HUES6 (cell line): ENCODE data around the gene TGFB2.

ENCODE experiments used
- H3K27ac ChIP-seq: 2 replicates; pipeline ENCODE4 v1.7.0; 2013; ENCODE audit warnings: low read depth, mild to moderate bottlenecking, low read length, inconsistent platforms
- H3K27me3 ChIP-seq: 2 replicates; pipeline ENCODE4 v1.6.1; 2013; ENCODE audit warnings: low read length; ENCODE audit not compliant: control insufficient read depth, insufficient read depth
- H3K36me3 ChIP-seq: 2 replicates; pipeline ENCODE4 v1.6.1; 2013; ENCODE audit warnings: low read length; ENCODE audit not compliant: control insufficient read depth, insufficient read depth
- H3K4me1 ChIP-seq: 2 replicates; pipeline ENCODE4 v1.6.1; 2013; ENCODE audit warnings: low read length; ENCODE audit not compliant: control insufficient read depth, insufficient read depth
- H3K4me3 ChIP-seq: 2 replicates; pipeline ENCODE4 v1.5.1; 2013; ENCODE audit warnings: low read depth, low read length
- H3K9ac ChIP-seq: one replicate; pipeline ENCODE4 v1.6.1; 2013; ENCODE audit warnings: mild to moderate bottlenecking, low read length
- H3K9me3 ChIP-seq: 2 replicates; pipeline ENCODE4 v1.6.1; 2013; ENCODE audit warnings: low read depth, low read length; ENCODE audit not compliant: control insufficient read depth, insufficient read depth

TGFB2 gene

DNA sequence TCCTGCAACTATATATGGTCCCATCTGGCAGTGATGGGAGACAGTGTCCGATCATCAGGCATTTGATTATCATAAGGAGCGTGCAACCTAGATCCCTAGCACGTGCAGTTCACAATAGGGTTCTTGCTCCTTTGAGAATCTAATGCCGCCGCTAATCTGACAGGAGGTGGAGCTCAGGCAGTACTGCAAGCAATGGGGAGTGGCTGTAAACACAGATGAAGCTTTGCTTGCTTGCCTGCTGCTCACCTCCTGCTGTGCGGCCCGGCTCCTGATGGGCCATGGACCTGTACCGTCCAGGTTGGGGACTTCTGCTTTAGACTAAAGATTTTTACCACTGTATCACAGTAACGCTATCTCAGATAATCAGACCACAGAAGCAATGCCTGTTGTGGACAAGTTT is 63.8 kb downstream of the TGFB2 start:
- Histone ChIP-seq H3K27me3 (no peaks in the 10 kb centered on the region; the same call in 1 of the 2 replicates), H3K36me3 (no peaks in the 10 kb centered on the region), H3K4me1 (peaks cover 9% of the 10 kb centered on the region; the same call in 1 of the 2 replicates), H3K27ac (no peak overlapping the region), H3K9me3 (no peaks in the 10 kb centered on the region), H3K4me3 (no peak overlapping the region), H3K9ac (no peak overlapping the region)

- Histone ChIP-seq H3K9me3 (no peaks in the 10 kb centered on the region), H3K9ac (no peak overlapping the region), H3K27ac (no peak overlapping the region), H3K27me3 (no peaks in the 10 kb centered on the region; the same call in 1 of the 2 replicates), H3K4me3 (no peak overlapping the region), H3K36me3 (no peaks in the 10 kb centered on the region), H3K4me1 (peaks cover 9% of the 10 kb centered on the region; the same call in 1 of the 2 replicates)
These were observed 64.9 kb downstream of the TGFB2 start for GRCh38 chr1:218409946-218410510.

DNA sequence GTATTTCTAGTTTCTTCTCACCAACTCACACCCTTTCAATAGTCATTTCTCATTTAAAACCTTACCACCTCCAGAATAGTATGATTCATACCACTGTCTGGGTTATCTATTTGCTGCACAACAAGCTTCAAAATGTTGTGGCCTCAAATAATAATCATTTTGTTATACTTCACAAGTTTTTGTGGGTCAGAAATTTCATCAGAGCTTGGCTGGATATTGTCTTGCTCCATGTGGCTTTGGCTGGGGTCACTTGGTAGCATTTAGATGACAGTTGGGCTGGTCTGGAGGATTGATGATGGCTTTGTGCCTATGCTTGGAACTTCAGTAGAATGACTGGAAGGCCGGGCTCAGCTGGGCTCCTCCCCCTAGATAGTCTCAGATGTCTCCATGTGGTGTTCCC is 66.0 kb downstream of the TGFB2 start:
- Histone ChIP-seq H3K27me3 (no peaks in the 10 kb centered on the region; the same call in 1 of the 2 replicates), H3K4me3 (no peak overlapping the region), H3K4me1 (peaks cover 9% of the 10 kb centered on the region; the same call in 1 of the 2 replicates), H3K36me3 (no peaks in the 10 kb centered on the region), H3K9me3 (no peaks in the 10 kb centered on the region), H3K9ac (no peak overlapping the region), H3K27ac (no peak overlapping the region)

DNA sequence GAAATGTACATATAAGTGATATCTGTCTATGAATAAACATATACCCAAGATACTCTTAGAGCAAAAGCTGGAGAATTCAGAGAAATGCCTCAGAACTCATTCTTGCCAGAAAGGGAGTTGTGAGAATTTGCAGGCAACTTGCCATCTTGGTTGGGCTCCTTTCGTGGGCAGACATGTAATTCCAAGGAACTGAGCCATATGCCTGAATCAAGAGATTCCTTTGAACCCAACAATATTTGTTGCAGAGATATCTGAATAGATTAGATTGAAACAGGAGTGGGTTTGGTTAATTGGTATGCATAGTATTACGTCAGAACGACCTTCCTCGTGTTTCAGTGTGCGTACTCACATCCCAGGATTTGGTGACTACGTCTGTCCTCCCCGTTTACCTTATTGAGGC is 67.0 kb downstream of the TGFB2 start:
- H3K27me3 ChIP-seq: no peaks in the 10 kb centered on the region; the same call in 1 of the 2 replicates
- no peak overlapping the region for H3K27ac ChIP-seq
- no peak overlapping the region for H3K4me3 ChIP-seq
- no peaks in the 10 kb centered on the region for H3K36me3 ChIP-seq
- no peaks in the 10 kb centered on the region for H3K9me3 ChIP-seq
- peaks cover 9% of the 10 kb centered on the region; the same call in 1 of the 2 replicates for H3K4me1 ChIP-seq
- no peak overlapping the region for H3K9ac ChIP-seq

DNA sequence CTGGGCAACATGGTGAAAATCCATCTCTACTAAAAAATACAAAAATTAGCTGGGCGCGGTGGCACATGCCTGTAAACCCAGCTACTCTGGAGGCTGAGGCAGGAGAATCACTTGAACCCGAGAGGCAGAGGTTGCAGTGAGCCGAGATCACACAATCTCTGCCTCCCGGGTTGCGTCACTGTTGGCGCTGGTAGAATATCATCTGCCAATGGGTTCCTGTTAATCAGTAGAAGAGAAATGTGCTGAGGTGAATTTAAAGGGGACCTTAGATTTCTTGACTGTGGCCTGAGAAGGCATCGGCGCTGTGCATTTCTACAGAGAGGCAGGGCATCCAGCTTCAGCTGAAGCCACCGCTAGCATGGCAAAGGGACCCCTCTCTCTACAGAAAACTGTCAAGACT is 68.0 kb downstream of the TGFB2 start:
- no peak overlapping the region for H3K27ac ChIP-seq
- H3K4me1 ChIP-seq: peaks cover 9% of the 10 kb centered on the region; the same call in 1 of the 2 replicates

DNA sequence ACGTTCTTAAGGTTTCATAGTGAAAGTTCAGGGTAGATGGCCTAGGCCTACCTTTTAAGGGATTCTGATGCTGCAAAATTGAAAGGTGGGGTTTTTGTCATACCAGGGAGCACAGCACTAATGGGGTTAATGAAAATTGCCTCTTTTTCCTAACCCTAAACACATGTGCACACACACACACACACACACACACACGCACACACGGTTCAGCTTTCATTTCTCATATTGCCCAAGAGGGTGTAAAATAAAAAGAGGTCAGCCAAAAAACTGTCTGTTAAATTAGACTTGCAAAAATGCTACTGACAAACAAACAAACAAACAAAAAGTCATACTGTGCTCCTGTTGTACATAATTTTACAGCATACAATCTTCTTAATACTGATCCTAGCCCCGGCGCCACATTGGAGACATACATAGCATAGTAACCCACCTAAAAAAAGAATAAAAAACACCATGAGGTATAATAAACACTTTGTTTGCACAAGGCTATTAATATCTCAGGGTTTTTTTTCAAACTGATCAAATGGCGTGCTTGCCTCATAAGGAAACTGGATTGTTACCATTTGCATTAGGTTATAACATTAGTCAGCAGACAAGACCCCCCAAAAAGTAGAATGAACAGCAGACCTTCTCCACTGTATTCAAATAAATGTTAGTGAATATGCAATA is 69.1 kb downstream of the TGFB2 start:
- Histone ChIP-seq H3K27ac (no peak overlapping the region), H3K4me3 (no peak overlapping the region), H3K9ac (no peak overlapping the region), H3K4me1 (peaks cover 5% of the 10 kb centered on the region; the same call in 1 of the 2 replicates), H3K9me3 (no peaks in the 10 kb centered on the region), H3K36me3 (no peaks in the 10 kb centered on the region), H3K27me3 (no peaks in the 10 kb centered on the region; the same call in 1 of the 2 replicates)

More for the DNA sequence above, 68.0 kb downstream of the TGFB2 start:
- no peaks in the 10 kb centered on the region for H3K9me3 ChIP-seq
- no peak overlapping the region for H3K9ac ChIP-seq
- no peak overlapping the region for H3K4me3 ChIP-seq
- no peaks in the 10 kb centered on the region for H3K36me3 ChIP-seq
- H3K27me3 ChIP-seq: no peaks in the 10 kb centered on the region; the same call in 1 of the 2 replicates

- Histone ChIP-seq H3K9me3 (no peaks in the 10 kb centered on the region), H3K27ac (no peak overlapping the region), H3K36me3 (no peaks in the 10 kb centered on the region), H3K4me3 (no peak overlapping the region), H3K27me3 (no peaks in the 10 kb centered on the region), H3K4me1 (no peaks in the 10 kb centered on the region), H3K9ac (no peak overlapping the region)
These were observed 70.6 kb downstream of the TGFB2 start for GRCh38 chr1:218415726-218416125.

- H3K27ac ChIP-seq: no peak overlapping the region
- H3K9me3 ChIP-seq: no peaks in the 10 kb centered on the region
- H3K4me1 ChIP-seq: no peaks in the 10 kb centered on the region
- H3K36me3 ChIP-seq: no peaks in the 10 kb centered on the region
- no peak overlapping the region for H3K9ac ChIP-seq
- H3K4me3 ChIP-seq: no peak overlapping the region
- no peaks in the 10 kb centered on the region for H3K27me3 ChIP-seq
These were observed 76.4 kb downstream of the TGFB2 start for GRCh38 chr1:218421531-218421930.

DNA sequence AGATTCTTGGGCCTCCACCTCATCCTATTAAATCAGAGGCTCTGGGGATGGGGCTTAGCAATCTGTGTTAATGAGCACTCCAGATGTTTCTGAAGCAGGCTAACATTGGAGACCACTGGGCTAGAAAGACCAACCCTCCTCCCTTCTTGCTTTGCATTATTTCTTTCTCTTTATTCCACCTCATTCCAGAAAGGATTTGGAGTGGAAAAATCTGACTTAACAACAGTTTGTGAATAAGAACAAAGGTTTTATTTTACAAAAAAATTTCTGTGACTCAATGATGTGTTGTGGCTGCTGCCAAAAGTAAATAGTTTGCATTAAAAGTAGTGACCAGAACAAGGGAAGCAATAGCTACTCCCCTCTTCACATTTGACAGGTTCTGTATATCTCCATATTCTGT is 79.4 kb downstream of the TGFB2 start:
- Histone ChIP-seq H3K4me3 (no peak overlapping the region), H3K36me3 (no peaks in the 10 kb centered on the region)

DNA sequence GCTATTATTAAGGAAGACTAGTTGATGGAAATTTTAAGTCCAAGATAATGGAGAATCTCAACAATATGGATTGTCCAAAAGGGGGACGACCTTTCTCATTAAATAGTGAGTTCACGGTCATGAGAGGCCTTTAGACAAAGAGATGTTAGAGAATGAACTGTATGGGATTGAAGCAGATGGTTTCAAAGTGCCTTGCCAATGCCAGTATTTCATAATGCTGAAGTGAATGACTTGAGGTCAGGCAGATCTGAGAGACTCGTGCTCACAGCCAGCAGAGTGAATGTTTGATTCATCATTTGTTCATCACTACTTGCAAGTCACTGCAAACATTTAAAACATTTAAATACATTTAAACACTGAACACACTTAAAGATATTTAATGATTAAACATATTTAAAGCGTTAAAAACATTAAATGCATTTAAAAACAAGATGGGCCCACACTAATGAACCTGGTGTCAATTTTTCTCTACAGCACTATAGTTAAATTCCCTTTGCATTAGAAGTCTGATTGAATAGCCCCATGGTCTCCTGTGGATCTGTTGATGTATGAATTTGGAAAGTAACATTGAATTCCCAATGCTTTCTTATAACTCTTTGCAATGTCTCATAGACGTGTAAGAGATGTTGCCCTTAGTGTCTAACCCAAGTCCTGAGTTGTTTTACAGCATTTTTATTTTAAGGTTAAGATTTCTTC is 80.7 kb downstream of the TGFB2 start:
- Histone ChIP-seq H3K9me3 (no peaks in the 10 kb centered on the region), H3K4me1 (no peaks in the 10 kb centered on the region), H3K4me3 (no peak overlapping the region), H3K9ac (no peak overlapping the region), H3K36me3 (no peaks in the 10 kb centered on the region), H3K27ac (no peak overlapping the region), H3K27me3 (no peaks in the 10 kb centered on the region)

More for the DNA sequence above, 79.4 kb downstream of the TGFB2 start:
- Histone ChIP-seq H3K27ac (no peak overlapping the region), H3K27me3 (no peaks in the 10 kb centered on the region), H3K9me3 (no peaks in the 10 kb centered on the region), H3K9ac (no peak overlapping the region), H3K4me1 (no peaks in the 10 kb centered on the region)

DNA sequence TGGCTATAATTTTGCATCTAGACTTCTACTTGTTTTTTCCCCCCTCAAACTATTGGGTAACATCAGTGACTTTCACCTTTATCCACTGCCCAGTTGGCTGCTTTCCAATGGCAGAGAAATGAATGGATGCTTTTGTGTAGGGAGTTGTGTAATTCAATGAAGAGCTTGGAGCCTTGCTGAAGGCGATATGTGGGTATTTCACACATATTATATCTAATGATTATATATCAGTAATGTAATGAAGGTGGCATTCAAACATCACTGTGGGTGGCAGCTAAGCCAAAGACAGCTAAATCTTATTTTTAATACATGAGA is 81.2 kb downstream of the TGFB2 start:
- no peaks in the 10 kb centered on the region for H3K27me3 ChIP-seq
- H3K27ac ChIP-seq: no peak overlapping the region
- H3K9me3 ChIP-seq: no peaks in the 10 kb centered on the region
- no peak overlapping the region for H3K9ac ChIP-seq
- no peaks in the 10 kb centered on the region for H3K36me3 ChIP-seq
- no peak overlapping the region for H3K4me3 ChIP-seq
- no peaks in the 10 kb centered on the region for H3K4me1 ChIP-seq
